ENCODE results near the gene VIPR2. TPM values are rescaled to one million over a fixed set of nuclear protein-coding genes. Genes with fewer than 3 reads are reported as not detected.

The VIPR2 gene
- total and polyA plus RNA-seq, 2 donors from 2014 or later = 0.91 to 1.3 TPM

GRCh38 chr7:159192013-159192412, 47.3 kb upstream of the VIPR2 start:
- intact Hi-C loops (cut with DNase I) = no loop called here
- no peak for FAIRE-seq

DNA sequence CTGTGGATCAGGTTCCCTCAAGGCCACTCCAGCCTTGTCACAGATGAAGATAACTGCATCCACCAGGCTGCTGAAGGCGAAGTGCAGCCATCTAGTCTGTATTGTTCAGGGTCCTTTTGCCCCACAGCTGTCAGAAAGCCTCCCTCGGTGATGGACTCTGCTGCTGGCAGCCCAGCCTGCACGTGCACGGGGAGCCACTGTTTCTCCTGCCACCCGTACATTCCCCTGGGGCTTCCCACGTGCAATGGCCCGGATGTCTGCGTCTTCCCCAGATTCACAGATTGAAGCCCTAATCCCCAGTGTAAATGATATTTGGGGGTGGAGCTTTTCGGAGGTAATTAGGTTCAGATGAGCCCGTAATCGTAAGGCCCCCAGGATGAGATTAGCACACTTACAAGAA, 46.6 kb upstream of the VIPR2 start:
- DNase-seq (no peak), FAIRE-seq (no peak)
- peaks cover 0 to 6% (median 3%) of the 10 kb centered on the region in 3 donors for H3K9me3 ChIP-seq (ENCODE audit: control insufficient read depth in 2 of 3, insufficient read depth in 1 of 3, low read length in 3 of 3)
- no peaks in the 10 kb centered on the region for H3K27me3 ChIP-seq (ENCODE audit: control insufficient read depth, insufficient read depth, low read length)
- no peak overlapping the region for H3K9ac ChIP-seq (ENCODE audit: low read length in 3 of 3)
- no peaks in the 10 kb centered on the region for H3K36me3 ChIP-seq (ENCODE audit: control insufficient read depth in 2 of 3, insufficient read depth in 3 of 3, low read length in 3 of 3)
- no peak for TF ChIP-seq CTCF (IDR thresholded peaks at IDR 0.05; ENCODE audit: borderline replicate concordance, extremely low read depth, insufficient read depth)
- H3K4me3 ChIP-seq (ENCODE audit: low read length in 3 of 3) = no peak overlapping the region
- no peak overlapping the region for H3K27ac ChIP-seq (ENCODE audit: low read depth in 2 of 2, low read length in 2 of 2)
- no peaks in the 10 kb centered on the region for H3K4me1 ChIP-seq (ENCODE audit: control insufficient read depth in 2 of 3, insufficient read depth in 2 of 3, low read depth in 1 of 3, low read length in 3 of 3)
- intact Hi-C loops (cut with DNase I) = no loop called here

More at GRCh38 chr7:159192013-159192412, 47.3 kb upstream of the VIPR2 start:
- TF ChIP-seq CTCF (IDR thresholded peaks at IDR 0.05; ENCODE audit: borderline replicate concordance, extremely low read depth, insufficient read depth) = no peak
- H3K9ac ChIP-seq (ENCODE audit: low read length in 3 of 3) = no peak overlapping the region
- DNase-seq = no peak
- no peak overlapping the region for H3K27ac ChIP-seq (ENCODE audit: low read depth in 2 of 2, low read length in 2 of 2)
- peaks cover 0 to 6% (median 3%) of the 10 kb centered on the region in 3 donors for H3K9me3 ChIP-seq (ENCODE audit: control insufficient read depth in 2 of 3, insufficient read depth in 1 of 3, low read length in 3 of 3)
- no peaks in the 10 kb centered on the region for H3K36me3 ChIP-seq (ENCODE audit: control insufficient read depth in 2 of 3, insufficient read depth in 3 of 3, low read length in 3 of 3)
- peaks cover 0 to 6% (median 0%) of the 10 kb centered on the region in 3 donors for H3K4me1 ChIP-seq (ENCODE audit: control insufficient read depth in 2 of 3, insufficient read depth in 2 of 3, low read depth in 1 of 3, low read length in 3 of 3)
- no peaks in the 10 kb centered on the region for H3K27me3 ChIP-seq (ENCODE audit: control insufficient read depth, insufficient read depth, low read length)
- no peak overlapping the region for H3K4me3 ChIP-seq (ENCODE audit: low read length in 3 of 3)

- TF ChIP-seq CTCF (IDR thresholded peaks at IDR 0.05; ENCODE audit: borderline replicate concordance, extremely low read depth, insufficient read depth) = no peak
- DNase-seq (no peak), FAIRE-seq (no peak)
- intact Hi-C loops (cut with DNase I) = no loop called here
- no peaks in the 10 kb centered on the region for H3K4me1 ChIP-seq (ENCODE audit: control insufficient read depth in 2 of 3, insufficient read depth in 2 of 3, low read depth in 1 of 3, low read length in 3 of 3)
- H3K9ac ChIP-seq (ENCODE audit: low read length in 3 of 3) = no peak overlapping the region
- no peak overlapping the region for H3K4me3 ChIP-seq (ENCODE audit: low read length in 3 of 3)
- H3K9me3 ChIP-seq (ENCODE audit: control insufficient read depth in 2 of 3, insufficient read depth in 1 of 3, low read length in 3 of 3) = peaks cover 0 to 6% (median 3%) of the 10 kb centered on the region in 3 donors
- no peaks in the 10 kb centered on the region for H3K36me3 ChIP-seq (ENCODE audit: control insufficient read depth in 2 of 3, insufficient read depth in 3 of 3, low read length in 3 of 3)
- H3K27ac ChIP-seq (ENCODE audit: low read depth in 2 of 2, low read length in 2 of 2) = no peak overlapping the region
- H3K27me3 ChIP-seq (ENCODE audit: control insufficient read depth, insufficient read depth, low read length) = no peaks in the 10 kb centered on the region
Measured at GRCh38 chr7:159188011-159188410, 43.3 kb upstream of the VIPR2 start.

DNA sequence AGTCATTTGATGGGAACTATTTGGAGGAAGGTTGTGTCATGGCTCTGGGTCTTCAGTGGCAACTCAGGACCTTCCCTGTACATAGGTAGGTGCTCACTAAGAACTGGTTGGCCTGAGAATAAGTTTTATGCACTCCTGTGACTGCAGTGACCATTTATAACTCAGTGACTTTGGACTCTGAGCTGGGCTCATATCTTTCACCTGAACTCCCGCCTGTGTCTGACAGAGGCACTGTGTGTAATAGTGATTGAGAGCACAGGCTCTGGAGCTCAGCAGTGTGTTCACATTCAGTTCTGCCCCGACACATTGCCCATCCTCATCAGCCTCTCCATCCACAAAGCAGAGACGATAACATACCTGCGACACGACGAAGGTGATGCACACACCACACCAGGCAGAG, 34.6 kb upstream of the VIPR2 start:
- H3K9ac ChIP-seq (ENCODE audit: low read length in 3 of 3) = no peak overlapping the region
- TF ChIP-seq CTCF (IDR thresholded peaks at IDR 0.05; ENCODE audit: borderline replicate concordance, extremely low read depth, insufficient read depth) = no peak
- H3K27me3 ChIP-seq (ENCODE audit: control insufficient read depth, insufficient read depth, low read length) = no peaks in the 10 kb centered on the region
- no peak overlapping the region for H3K27ac ChIP-seq (ENCODE audit: low read depth in 2 of 2, low read length in 2 of 2)
- H3K4me1 ChIP-seq (ENCODE audit: control insufficient read depth in 2 of 3, insufficient read depth in 2 of 3, low read depth in 1 of 3, low read length in 3 of 3) = no peaks in the 10 kb centered on the region
- no peaks in the 10 kb centered on the region for H3K36me3 ChIP-seq (ENCODE audit: control insufficient read depth in 2 of 3, insufficient read depth in 3 of 3, low read length in 3 of 3)
- peaks cover 0 to 2% (median 0%) of the 10 kb centered on the region in 3 donors for H3K9me3 ChIP-seq (ENCODE audit: control insufficient read depth in 2 of 3, insufficient read depth in 1 of 3, low read length in 3 of 3)
- intact Hi-C loops (cut with DNase I) = no loop called here
- FAIRE-seq (no peak), DNase-seq (no peak)
- no peak overlapping the region for H3K4me3 ChIP-seq (ENCODE audit: low read length in 3 of 3)

Data from kidney (tissue), 14 donors.